CD8-positive, alpha-beta memory T cell (primary cell): ENCODE results near the gene SIX5. TPM values are rescaled to one million over a fixed set of nuclear protein-coding genes. Genes with fewer than 3 reads are reported as not detected.
"Not testable (repeated sequence)": the region's sequence is repeated elsewhere in the genome, so short reads cannot be mapped to it uniquely, and the experiment has no call there.

Experiments
- CTCF ChIA-PET: fragments of 350-600 bp; sonication (Branson Sonifier 250); formaldehyde crosslinking; loops from one replicate; lab custom pipeline; 2021; ENCODE audit warnings: antibody characterized with exemption; lab: Charles Lee
- POLR2A ChIA-PET: fragments of 350-600 bp; sonication (Branson Sonifier 250); formaldehyde crosslinking; loops from one replicate; lab custom pipeline; 2021; ENCODE audit warnings: antibody characterized with exemption; lab: Charles Lee
- DNase-seq, 5 donors: peaks; one replicate each; pipeline versions ENCODE4 v3.0.0 to v3.0.0-alpha.2; 2020 to 2022; ENCODE audit warnings: mixed read lengths in 1 of 5
- H3K27ac ChIP-seq: one replicate; pipeline ENCODE4 v1.7.0; 2013; ENCODE audit warnings: low read depth, mild to moderate bottlenecking, low read length, moderate library complexity
- H3K27me3 ChIP-seq: 2 replicates; pipeline ENCODE4 v1.7.0; 2013; ENCODE audit warnings: low read length, mild to moderate bottlenecking; ENCODE audit not compliant: insufficient read depth, poor library complexity, severe bottlenecking
- H3K36me3 ChIP-seq: 2 replicates; pipeline ENCODE4 v1.7.0; 2013; ENCODE audit warnings: mild to moderate bottlenecking, low read length, moderate library complexity; ENCODE audit not compliant: insufficient read depth
- H3K4me1 ChIP-seq: 2 replicates; pipeline ENCODE4 v1.7.0; 2013; ENCODE audit warnings: mild to moderate bottlenecking, low read length, moderate library complexity; ENCODE audit not compliant: insufficient read depth
- H3K4me3 ChIP-seq: 2 replicates; pipeline ENCODE4 v1.7.0; 2013; ENCODE audit warnings: mild to moderate bottlenecking, low read length
- H3K9me3 ChIP-seq: 2 replicates; pipeline ENCODE4 v1.7.0; 2013; ENCODE audit warnings: mild to moderate bottlenecking, low read length
- H3K27ac Mint-ChIP-seq, 8 donors: one replicate each; pipeline ENCODE4 v1.8.0; 2020 to 2021; ENCODE audit warnings: mixed read lengths in 8 of 8, mild to moderate bottlenecking in 6 of 8, inconsistent platforms in 3 of 8, moderate library complexity in 3 of 8
- H3K27me3 Mint-ChIP-seq, 2 donors: one replicate each; pipeline ENCODE4 v1.8.0; 2020 to 2021; ENCODE audit warnings: mixed read lengths in 2 of 2, mild to moderate bottlenecking in 1 of 2, moderate library complexity in 1 of 2
- H3K36me3 Mint-ChIP-seq, 3 donors: one replicate each; pipeline ENCODE4 v1.8.0; 2020 to 2021; ENCODE audit warnings: mixed read lengths in 3 of 3, inconsistent platforms in 1 of 3, mild to moderate bottlenecking in 1 of 3
- H3K4me1 Mint-ChIP-seq, 3 donors: one replicate each; pipeline ENCODE4 v1.8.0; 2020 to 2021; ENCODE audit warnings: mixed read lengths in 3 of 3, inconsistent platforms in 1 of 3, mild to moderate bottlenecking in 1 of 3
- H3K4me3 Mint-ChIP-seq, 7 donors: one replicate each; pipeline ENCODE4 v1.8.0; 2020 to 2021; ENCODE audit warnings: mixed read lengths in 7 of 7, mild to moderate bottlenecking in 6 of 7, moderate library complexity in 4 of 7, inconsistent platforms in 2 of 7
- H3K9me3 Mint-ChIP-seq, 5 donors: one replicate each; pipeline ENCODE4 v1.8.0; 2020 to 2022; ENCODE audit warnings: mixed read lengths in 5 of 5, mild to moderate bottlenecking in 3 of 5, moderate library complexity in 2 of 5, inconsistent platforms in 1 of 5
- polyA plus RNA-seq: library from polyadenylated mRNA; unstranded; fragments of 300-500 nt; fragmentation: Illumina TruSeq; gene quantifications from one replicate; pipeline ENCODE4 v1.2.3, GENCODE V29; 2021
- total RNA-seq, 2 experiments: library from RNA; stranded (reverse); gene quantifications; one replicate each; pipeline ENCODE4 v1.2.3, GENCODE V29; 2021

The SIX5 gene
- total and polyA plus RNA-seq, 3 experiments from 2014 or later, result 0.23 to 2.6 (median 2.5) TPM

- Mint-ChIP-seq H3K27me3 (peaks cover 0 to 6% of the 10 kb centered on the region in 2 donors), H3K9me3 (no peaks in the 10 kb centered on the region), H3K36me3 (no peaks in the 10 kb centered on the region), H3K4me1 (no peaks in the 10 kb centered on the region), H3K4me3 (no peak overlapping the region), H3K27ac (no peak overlapping the region)
- no peak overlapping the region for H3K27ac ChIP-seq
- CTCF ChIA-PET, result no interaction called here
- POLR2A ChIA-PET, result no interaction called here
- no peak overlapping the region for H3K4me3 ChIP-seq
- H3K9me3 ChIP-seq, result no peaks in the 10 kb centered on the region
- no peaks in the 10 kb centered on the region for H3K27me3 ChIP-seq
- DNase-seq, result no peak
- no peaks in the 10 kb centered on the region for H3K4me1 ChIP-seq
- no peaks in the 10 kb centered on the region for H3K36me3 ChIP-seq
These were observed 10.1 kb downstream of the SIX5 start for GRCh38 chr19:45758921-45759320.

GRCh38 chr19:45757695-45758094, 11.4 kb downstream of the SIX5 start:
- POLR2A ChIA-PET, result no interaction called here

GRCh38 chr19:45754323-45754722, 14.7 kb downstream of the SIX5 start:
- ChIA-PET POLR2A (no interaction called here), CTCF (interaction anchor here (0.5 to 1.1 kb wide), 3 partner anchors 11 to 45 kb away, joined by 3 to 4 read pairs (median 3); partner anchors contain the start of gene FBXO46)
- no peaks in the 10 kb centered on the region for H3K9me3 ChIP-seq
- no peak overlapping the region for H3K27ac ChIP-seq
- H3K27me3 ChIP-seq, result no peaks in the 10 kb centered on the region
- no peaks in the 10 kb centered on the region for H3K9me3 Mint-ChIP-seq
- no peaks in the 10 kb centered on the region for H3K4me1 Mint-ChIP-seq
- DNase-seq, result no peak
- H3K4me3 Mint-ChIP-seq, result no peak overlapping the region
- H3K27me3 Mint-ChIP-seq, result peaks cover 0 to 6% of the 10 kb centered on the region in 2 donors
- no peaks in the 10 kb centered on the region for H3K4me1 ChIP-seq
- no peaks in the 10 kb centered on the region for H3K36me3 ChIP-seq
- H3K4me3 ChIP-seq, result no peak overlapping the region
- no peak overlapping the region for H3K27ac Mint-ChIP-seq
- no peaks in the 10 kb centered on the region for H3K36me3 Mint-ChIP-seq

More at GRCh38 chr19:45757695-45758094, 11.4 kb downstream of the SIX5 start:
- H3K9me3 Mint-ChIP-seq, result no peaks in the 10 kb centered on the region
- H3K4me3 Mint-ChIP-seq, result no peak overlapping the region
- H3K4me3 ChIP-seq, result no peak overlapping the region
- H3K27me3 ChIP-seq, result no peaks in the 10 kb centered on the region
- no peak overlapping the region for H3K27ac ChIP-seq
- H3K27ac Mint-ChIP-seq, result no peak overlapping the region
- no peaks in the 10 kb centered on the region for H3K4me1 ChIP-seq
- H3K36me3 Mint-ChIP-seq, result no peaks in the 10 kb centered on the region
- no peaks in the 10 kb centered on the region for H3K9me3 ChIP-seq
- no peak for DNase-seq
- H3K27me3 Mint-ChIP-seq, result peaks cover 0 to 6% of the 10 kb centered on the region in 2 donors
- CTCF ChIA-PET, result no interaction called here
- H3K4me1 Mint-ChIP-seq, result no peaks in the 10 kb centered on the region
- no peaks in the 10 kb centered on the region for H3K36me3 ChIP-seq

- Histone ChIP-seq H3K4me3 (no peak overlapping the region), H3K27me3 (no peaks in the 10 kb centered on the region), H3K36me3 (no peaks in the 10 kb centered on the region), H3K4me1 (no peaks in the 10 kb centered on the region), H3K27ac (no peak overlapping the region), H3K9me3 (no peaks in the 10 kb centered on the region)
- ChIA-PET POLR2A (no interaction called here), CTCF (interaction anchor here (1.1 kb wide), 2 partner anchors 12 to 46 kb away, joined by 3 read pairs; no protein-coding TSS in a partner anchor)
- no peak overlapping the region for H3K27ac Mint-ChIP-seq
- H3K4me3 Mint-ChIP-seq, result no peak overlapping the region
- H3K4me1 Mint-ChIP-seq, result no peaks in the 10 kb centered on the region
- H3K36me3 Mint-ChIP-seq, result no peaks in the 10 kb centered on the region
- DNase-seq, result no peak
- no peaks in the 10 kb centered on the region for H3K27me3 Mint-ChIP-seq
- H3K9me3 Mint-ChIP-seq, result no peaks in the 10 kb centered on the region
These were observed 15.5 kb downstream of the SIX5 start for GRCh38 chr19:45753548-45753947.

- Mint-ChIP-seq H3K9me3 (no peaks in the 10 kb centered on the region), H3K36me3 (no peaks in the 10 kb centered on the region), H3K4me3 (no peak overlapping the region), H3K4me1 (no peaks in the 10 kb centered on the region), H3K27me3 (no peaks in the 10 kb centered on the region), H3K27ac (peak overlapping the region in 1 of 8 donors; percentile 45)
- H3K4me1 ChIP-seq, result no peaks in the 10 kb centered on the region
- H3K27me3 ChIP-seq, result no peaks in the 10 kb centered on the region
- H3K4me3 ChIP-seq, result no peak overlapping the region
- H3K27ac ChIP-seq, result no peak overlapping the region
- no peaks in the 10 kb centered on the region for H3K9me3 ChIP-seq
- DNase-seq, result no peak
- ChIA-PET CTCF (interaction anchor here (0.6 to 0.7 kb wide), 2 partner anchors 16 to 223 kb away, joined by 3 read pairs; no protein-coding TSS in a partner anchor), POLR2A (interaction anchor here (0.6 kb wide), 1 partner anchor 719 kb away, joined by 5 read pairs; no protein-coding TSS in a partner anchor)
- H3K36me3 ChIP-seq, result no peaks in the 10 kb centered on the region
These were observed 16.4 kb downstream of the SIX5 start for GRCh38 chr19:45752639-45753038.

- H3K27me3 Mint-ChIP-seq, DNase-seq, H3K36me3 Mint-ChIP-seq, H3K27me3 ChIP-seq, H3K27ac ChIP-seq, H3K27ac Mint-ChIP-seq, H3K4me1 Mint-ChIP-seq, H3K36me3 ChIP-seq, H3K9me3 ChIP-seq, CTCF ChIA-PET, POLR2A ChIA-PET, H3K4me1 ChIP-seq, H3K4me3 ChIP-seq, H3K4me3 Mint-ChIP-seq, H3K9me3 Mint-ChIP-seq: not testable (repeated sequence)
These were observed 17.6 kb downstream of the SIX5 start for GRCh38 chr19:45751483-45751882.

GRCh38 chr19:45747513-45747912, 21.5 kb downstream of the SIX5 start:
- Histone ChIP-seq H3K4me1 (no peaks in the 10 kb centered on the region), H3K4me3 (no peak overlapping the region), H3K27ac (no peak overlapping the region), H3K36me3 (no peaks in the 10 kb centered on the region), H3K27me3 (no peaks in the 10 kb centered on the region), H3K9me3 (no peaks in the 10 kb centered on the region)
- H3K9me3 Mint-ChIP-seq, result no peaks in the 10 kb centered on the region
- no peak for DNase-seq
- H3K27ac Mint-ChIP-seq, result no peak overlapping the region
- ChIA-PET POLR2A (no interaction called here), CTCF (no interaction called here)
- H3K4me1 Mint-ChIP-seq, result no peaks in the 10 kb centered on the region
- peaks cover 15 to 18% of the 10 kb centered on the region in 2 donors for H3K27me3 Mint-ChIP-seq
- no peak overlapping the region for H3K4me3 Mint-ChIP-seq
- no peaks in the 10 kb centered on the region for H3K36me3 Mint-ChIP-seq

- Histone ChIP-seq H3K36me3 (no peaks in the 10 kb centered on the region), H3K27me3 (no peaks in the 10 kb centered on the region), H3K4me3 (no peak overlapping the region), H3K27ac (no peak overlapping the region), H3K4me1 (no peaks in the 10 kb centered on the region), H3K9me3 (no peaks in the 10 kb centered on the region)
- Mint-ChIP-seq H3K9me3 (no peaks in the 10 kb centered on the region), H3K27me3 (peaks cover 15 to 21% of the 10 kb centered on the region in 2 donors), H3K4me1 (no peaks in the 10 kb centered on the region), H3K4me3 (no peak overlapping the region), H3K27ac (no peak overlapping the region), H3K36me3 (no peaks in the 10 kb centered on the region)
- POLR2A ChIA-PET, result no interaction called here
- DNase-seq, result no peak
- CTCF ChIA-PET, result no interaction called here
These were observed 22.2 kb downstream of the SIX5 start for GRCh38 chr19:45746866-45747265.
